HCT116 (cell line): ENCODE measurements around the gene NELL1. TPM values are rescaled to one million over a fixed set of nuclear protein-coding genes. Genes with fewer than 3 reads are reported as not detected.

Experiments used
- ATAC-seq: fragments of 200-7000 bp; cut with Tn5 transposase; 2 replicates; pipeline ENCODE4 v1.9.1; 2020; ENCODE audit warnings: mild to moderate bottlenecking, moderate library complexity
- BruUV-seq: library from RNA; stranded (reverse); fragments of 400-500 nt; replicated peaks from 2 replicates; lab custom pipeline; 2021; lab: Mats Ljungman, UMichigan
- CTCF ChIA-PET: fragments of 300-600 bp; sonication (Branson Sonifier 250); formaldehyde crosslinking; loops from one replicate; lab custom pipeline; 2021; ENCODE audit warnings: antibody characterized with exemption; lab: Charles Lee
- POLR2A ChIA-PET: fragments of 300-600, 350-600 bp; sonication (Branson Sonifier 250); formaldehyde crosslinking; loops from one replicate; lab custom pipeline; 2021; ENCODE audit warnings: antibody characterized with exemption; lab: Charles Lee
- RAD21 ChIA-PET, 2 experiments: fragments of 300-600 bp; sonication (Branson Sonifier 250); formaldehyde crosslinking; loops; one replicate each; lab custom pipeline; 2023; ENCODE audit warnings: low total read pairs in 2 of 2; ENCODE audit not compliant: uncharacterized antibody in 2 of 2, unreplicated experiment in 2 of 2, low non-redundant PET in 1 of 2; lab: Charles Lee
- DNase-seq: peaks from one replicate; pipeline ENCODE4 v3.0.0-alpha.2; 2010; ENCODE audit warnings: low read depth, low spot score
- H2AFZ ChIP-seq: fragments of 200-600 bp; shearing (Covaris generic), sonication (generic); 2 replicates; pipeline ENCODE4 v1.6.1; 2017; ENCODE audit warnings: low read depth, mixed run types, mixed read lengths, antibody characterized with exemption, low read length; ENCODE audit not compliant: poor library complexity, severe bottlenecking
- H3K27ac ChIP-seq: 2 replicates; pipeline ENCODE4 v1.5.1; 2012; ENCODE audit warnings: low read depth, low read length
- H3K27me3 ChIP-seq: fragments of 200-600 bp; sonication (generic); 2 replicates; pipeline ENCODE4 v1.6.1; 2016; ENCODE audit warnings: mixed run types, low read length, mixed read lengths; ENCODE audit not compliant: insufficient read depth
- H3K36me3 ChIP-seq, 2 experiments: fragments of 200-500 bp in 1 of 2; fragments of 200-600 bp in 1 of 2; sonication (Bioruptor generic) in 1 of 2; sonication (generic) in 1 of 2; 2 replicates each; pipeline versions ENCODE4 v1.5.1 to v1.6.1; 2014 to 2016; ENCODE audit warnings: low read length in 2 of 2, inconsistent platforms in 1 of 2, mixed read lengths in 1 of 2, mixed run types in 1 of 2; ENCODE audit not compliant: insufficient read depth in 2 of 2, control insufficient read depth in 1 of 2
- H3K4me1 ChIP-seq, 2 experiments: fragments of 200-600 bp in 1 of 2; sonication (generic) in 1 of 2; 2 replicates each; pipeline versions ENCODE4 v1.5.1 to v1.6.1; 2012 to 2017; ENCODE audit warnings: low read length in 2 of 2, inconsistent platforms in 1 of 2, mild to moderate bottlenecking in 1 of 2, mixed read lengths in 1 of 2, mixed run types in 1 of 2, moderate library complexity in 1 of 2; ENCODE audit not compliant: insufficient read depth in 2 of 2, control insufficient read depth in 1 of 2
- H3K4me2 ChIP-seq: fragments of 200-600 bp; sonication (generic); 2 replicates; pipeline ENCODE4 v1.6.1; 2017; ENCODE audit warnings: mixed run types, low read length, mixed read lengths
- H3K4me3 ChIP-seq, 2 experiments: fragments of 200-600 bp in 1 of 2; sonication (generic) in 1 of 2; replicated peaks in 1 of 2; 2 replicates each; pipeline ENCODE4 v1.5.1; 2011 to 2016; ENCODE audit warnings: low read length in 2 of 2, control low read depth in 1 of 2, low read depth in 1 of 2, mild to moderate bottlenecking in 1 of 2, mixed read lengths in 1 of 2, mixed run types in 1 of 2
- H3K79me2 ChIP-seq: fragments of 200-600 bp; sonication (generic); 2 replicates; pipeline ENCODE4 v1.6.1; 2017; ENCODE audit warnings: mild to moderate bottlenecking, mixed run types, low read length, moderate library complexity, mixed read lengths; ENCODE audit not compliant: insufficient read depth
- H3K9ac ChIP-seq: fragments of 200-600 bp; sonication (generic); 2 replicates; pipeline ENCODE4 v1.6.1; 2016; ENCODE audit warnings: low read length, mixed read lengths
- H3K9me2 ChIP-seq: fragments of 200-600 bp; sonication (generic), shearing (Covaris generic); 2 replicates; pipeline ENCODE4 v1.6.1; 2017; ENCODE audit warnings: mixed run types, mild to moderate bottlenecking, moderate library complexity; ENCODE audit not compliant: insufficient read depth
- H3K9me3 ChIP-seq, 2 experiments: fragments of 200-500 bp in 1 of 2; fragments of 200-600 bp in 1 of 2; sonication (Bioruptor generic) in 1 of 2; sonication (generic) in 1 of 2; 2 replicates each; pipeline ENCODE4 v1.6.1; 2014 to 2017; ENCODE audit warnings: low read length in 2 of 2, mixed read lengths in 2 of 2, inconsistent platforms in 1 of 2, low read depth in 1 of 2, mild to moderate bottlenecking in 1 of 2, mixed run types in 1 of 2, moderate library complexity in 1 of 2; ENCODE audit not compliant: control insufficient read depth in 1 of 2, insufficient read depth in 1 of 2
- H4K20me1 ChIP-seq: fragments of 200-600 bp; sonication (generic), shearing (Covaris generic); 2 replicates; pipeline ENCODE4 v1.6.1; 2017; ENCODE audit warnings: mixed run types, mild to moderate bottlenecking, moderate library complexity; ENCODE audit not compliant: insufficient read depth
- FOSL1 ChIP-seq: IDR thresholded peaks from 2 replicates; pipeline ENCODE4 v1.6.1; 2012; ENCODE audit warnings: low read depth
- RAD21 ChIP-seq: IDR thresholded peaks from 2 replicates; pipeline ENCODE4 v1.6.1; 2012; ENCODE audit warnings: low read depth, mild to moderate bottlenecking
- REST ChIP-seq: IDR thresholded peaks from 2 replicates; pipeline ENCODE4 v1.6.1; 2012; ENCODE audit warnings: low read depth
- SP1 ChIP-seq: IDR thresholded peaks from 2 replicates; pipeline ENCODE4 v1.6.1; 2012; ENCODE audit warnings: low read depth
- YY1 ChIP-seq: IDR thresholded peaks from 2 replicates; pipeline ENCODE4 v1.6.1; 2011; ENCODE audit warnings: low read length, low read depth, moderate library complexity, mild to moderate bottlenecking; ENCODE audit not compliant: insufficient replicate concordance; ENCODE audit errors: extremely low read depth
- ZBTB33 ChIP-seq: IDR thresholded peaks from 2 replicates; pipeline ENCODE4 v1.6.1; 2011; ENCODE audit warnings: mild to moderate bottlenecking, low read length, moderate library complexity; ENCODE audit not compliant: insufficient replicate concordance; ENCODE audit errors: extremely low read depth
- intact Hi-C: fragments of 100-400 bp; cut with micrococcal nuclease; formaldehyde crosslinking; loops from 2 replicates; pipeline ENCODE4 v1.10.0; 2022
- total RNA-seq: library from RNA; stranded (reverse); gene quantifications from one replicate; pipeline ENCODE4 v1.2.1, GENCODE V29; 2021; ENCODE audit not compliant: unreplicated experiment

The NELL1 gene
- total RNA-seq, 1 experiment from 2014 or later = not detected

GRCh38 chr11:21396342-21397008 lies 727.1 kb downstream of the NELL1 start:
- intact Hi-C loops = no loop called here
- POLR2A ChIA-PET = no interaction called here
- no peak for DNase-seq

More at GRCh38 chr11:21396342-21397008, 727.1 kb downstream of the NELL1 start:
- no peak for TF ChIP-seq ZBTB33
- no peak for TF ChIP-seq YY1
- no peak for TF ChIP-seq SP1
- TF ChIP-seq RAD21 = no peak
- TF ChIP-seq FOSL1 = no peak
- no peak for TF ChIP-seq REST
- TF ChIP-seq, all 23 proteins: peak for 0
- Histone ChIP-seq H4K20me1 (no peaks in the 10 kb centered on the region), H3K79me2 (no peaks in the 10 kb centered on the region), H3K9me2 (no peaks in the 10 kb centered on the region), H2AFZ (no peak overlapping the region), H3K27ac (no peak overlapping the region), H3K36me3 (no peaks in the 10 kb centered on the region), H3K9ac (no peak overlapping the region), H3K4me1 (no peaks in the 10 kb centered on the region), H3K4me3 (no peak overlapping the region), H3K27me3 (no peaks in the 10 kb centered on the region), H3K4me2 (no peak overlapping the region), H3K9me3 (peaks cover 11 to 28% of the 10 kb centered on the region in 2 experiments; a peak in 2 of 4 replicates)
- ChIA-PET RAD21 (no interaction called here), CTCF (no interaction called here)
- ATAC-seq = no peak
- no TSS peak for BruUV-seq
